ENCODE results near the gene CBX1. TPM values are rescaled to one million over a fixed set of nuclear protein-coding genes. Genes with fewer than 3 reads are reported as not detected.
A peak's percentile ranks its signal among the peaks of the same experiment; 100 is the strongest.

CBX1 gene
- total RNA-seq, 3 donors from 2014 or later (not counting 1 experiment from before 2014, with no cell fraction given): 16.9 to 25.4 (median 22.6) TPM

- WGBS (ENCODE audit: insufficient coverage): 96% methylated on average over 3 of the region's 3 CpGs
- Mint-ChIP-seq H3K27ac (peak overlapping the region in 1 of 2 donors; percentile 21), H3K36me3 (no peaks in the 10 kb centered on the region), H3K9me3 (no peaks in the 10 kb centered on the region), H3K27me3 (ENCODE audit: low read depth in 2 of 2) (no peaks in the 10 kb centered on the region), H3K4me3 (no peak overlapping the region), H3K4me1 (peaks cover 10% of the 10 kb centered on the region in 2 donors)
- no peaks in the 10 kb centered on the region for H3K4me1 ChIP-seq (ENCODE audit: control insufficient read depth, insufficient read depth, low read length)
- ATAC-seq: no peak
- TF ChIP-seq, protein P1, sequence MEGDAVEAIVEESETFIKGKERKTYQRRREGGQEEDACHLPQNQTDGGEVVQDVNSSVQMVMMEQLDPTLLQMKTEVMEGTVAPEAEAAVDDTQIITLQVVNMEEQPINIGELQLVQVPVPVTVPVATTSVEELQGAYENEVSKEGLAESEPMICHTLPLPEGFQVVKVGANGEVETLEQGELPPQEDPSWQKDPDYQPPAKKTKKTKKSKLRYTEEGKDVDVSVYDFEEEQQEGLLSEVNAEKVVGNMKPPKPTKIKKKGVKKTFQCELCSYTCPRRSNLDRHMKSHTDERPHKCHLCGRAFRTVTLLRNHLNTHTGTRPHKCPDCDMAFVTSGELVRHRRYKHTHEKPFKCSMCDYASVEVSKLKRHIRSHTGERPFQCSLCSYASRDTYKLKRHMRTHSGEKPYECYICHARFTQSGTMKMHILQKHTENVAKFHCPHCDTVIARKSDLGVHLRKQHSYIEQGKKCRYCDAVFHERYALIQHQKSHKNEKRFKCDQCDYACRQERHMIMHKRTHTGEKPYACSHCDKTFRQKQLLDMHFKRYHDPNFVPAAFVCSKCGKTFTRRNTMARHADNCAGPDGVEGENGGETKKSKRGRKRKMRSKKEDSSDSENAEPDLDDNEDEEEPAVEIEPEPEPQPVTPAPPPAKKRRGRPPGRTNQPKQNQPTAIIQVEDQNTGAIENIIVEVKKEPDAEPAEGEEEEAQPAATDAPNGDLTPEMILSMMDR (IDR thresholded peaks at IDR 0.05): no peak
- H3K4me3 ChIP-seq (ENCODE audit: low read length): no peak overlapping the region
- DNase-seq: no peak
- no peaks in the 10 kb centered on the region for H3K9me3 ChIP-seq (ENCODE audit: control insufficient read depth, insufficient read depth, low read length)
- no peaks in the 10 kb centered on the region for H3K27me3 ChIP-seq (ENCODE audit: control insufficient read depth, insufficient read depth, low read length)
- peaks cover 21% of the 10 kb centered on the region for H3K36me3 ChIP-seq (ENCODE audit: control insufficient read depth, insufficient read depth, low read length)
- intact Hi-C loops (cut with micrococcal nuclease): no loop called here
- H3K27ac ChIP-seq (ENCODE audit: low read length): no peak overlapping the region
Measured at GRCh38 chr17:48134912-48135480, 33.7 kb upstream of the CBX1 start.

GRCh38 chr17:48132385-48132784, 31.1 kb upstream of the CBX1 start:
- Histone ChIP-seq H3K27me3 (ENCODE audit: control insufficient read depth, insufficient read depth, low read length) (no peaks in the 10 kb centered on the region), H3K4me3 (ENCODE audit: low read length) (no peak overlapping the region), H3K9me3 (ENCODE audit: control insufficient read depth, insufficient read depth, low read length) (no peaks in the 10 kb centered on the region), H3K36me3 (ENCODE audit: control insufficient read depth, insufficient read depth, low read length) (peaks cover 18% of the 10 kb centered on the region), H3K27ac (ENCODE audit: low read length) (no peak overlapping the region), H3K4me1 (ENCODE audit: control insufficient read depth, insufficient read depth, low read length) (no peaks in the 10 kb centered on the region)
- WGBS (ENCODE audit: insufficient coverage): 98% methylated on average over 5 of the region's 5 CpGs
- Mint-ChIP-seq H3K27me3 (ENCODE audit: low read depth in 2 of 2) (no peaks in the 10 kb centered on the region), H3K4me1 (peaks cover 0 to 6% of the 10 kb centered on the region in 2 donors), H3K4me3 (no peak overlapping the region), H3K27ac (no peak overlapping the region), H3K9me3 (no peaks in the 10 kb centered on the region), H3K36me3 (no peaks in the 10 kb centered on the region)
- ATAC-seq (no peak), DNase-seq (no peak)
- intact Hi-C loops (cut with micrococcal nuclease): no loop called here
- TF ChIP-seq, protein P1 (IDR thresholded peaks at IDR 0.05): no peak

- Histone ChIP-seq H3K9me3 (ENCODE audit: control insufficient read depth, insufficient read depth, low read length) (no peaks in the 10 kb centered on the region), H3K27me3 (ENCODE audit: control insufficient read depth, insufficient read depth, low read length) (no peaks in the 10 kb centered on the region), H3K4me1 (ENCODE audit: control insufficient read depth, insufficient read depth, low read length) (no peaks in the 10 kb centered on the region), H3K36me3 (ENCODE audit: control insufficient read depth, insufficient read depth, low read length) (peaks cover 18% of the 10 kb centered on the region), H3K4me3 (ENCODE audit: low read length) (no peak overlapping the region), H3K27ac (ENCODE audit: low read length) (no peak overlapping the region)
- peaks cover 0 to 6% of the 10 kb centered on the region in 2 donors for H3K4me1 Mint-ChIP-seq
- DNase-seq (peak in 1 of 2 donors; percentile 82), ATAC-seq (peak; percentile 65 to 85 (median 71))
- no peaks in the 10 kb centered on the region for H3K9me3 Mint-ChIP-seq
- no peaks in the 10 kb centered on the region for H3K27me3 Mint-ChIP-seq (ENCODE audit: low read depth in 2 of 2)
- WGBS (ENCODE audit: insufficient coverage): 96% methylated on average over 3 of the region's 4 CpGs
- intact Hi-C loops (cut with micrococcal nuclease): loop anchor here (1.0 kb wide), 2 partner anchors 51 to 106 kb away; no protein-coding TSS in a partner anchor
- TF ChIP-seq, protein P1 (IDR thresholded peaks at IDR 0.05): peak; percentile 80
- no peak overlapping the region for H3K4me3 Mint-ChIP-seq
- peak overlapping the region; percentile 40 to 45 for H3K27ac Mint-ChIP-seq
- no peaks in the 10 kb centered on the region for H3K36me3 Mint-ChIP-seq
Measured at GRCh38 chr17:48131216-48131824, 30.0 kb upstream of the CBX1 start.

All from natural killer cell (primary cell).